Testis (tissue), 2 donors: ENCODE results near the gene ARID5A.

Source experiments
- CTCF ChIP-seq, 3 experiments: fragments of 450-650 bp in 2 of 3; fragments of 200-600 bp in 1 of 3; sonication (generic) in 1 of 3; IDR thresholded peaks; one replicate each; pipeline ENCODE4 v1.5.1; 2016 to 2019; ENCODE audit warnings: antibody characterized with exemption in 3 of 3, mild to moderate bottlenecking in 2 of 3, moderate library complexity in 1 of 3
- POLR2A ChIP-seq: fragments of 450-650 bp; IDR thresholded peaks from one replicate; pipeline ENCODE4 v1.6.1; 2017; ENCODE audit warnings: antibody characterized with exemption, mild to moderate bottlenecking, moderate library complexity

GRCh38 chr2:96528006-96528699, 8.4 kb upstream of the ARID5A start:
- TF ChIP-seq CTCF (IDR thresholded peaks at IDR 0.05) (no peak), POLR2A (no peak)
